ENCODE measurements around the gene CACNA1B. TPM values are rescaled to one million over a fixed set of nuclear protein-coding genes. Genes with fewer than 3 reads are reported as not detected.

Gene CACNA1B
- total and polyA plus RNA-seq, 2 donors (not counting 1 experiment from before 2014, with no cell fraction given), result 0.01 to 0.17 TPM

- H3K27ac ChIP-seq (ENCODE audit: insufficient read depth, low read length), result no peak overlapping the region
- H3K4me3 ChIP-seq (replicated peaks in 1 of 4; ENCODE audit: control extremely low read depth in 1 of 4, insufficient read depth in 1 of 4, low read depth in 3 of 4, low read length in 4 of 4), result no peak overlapping the region
- no peaks in the 10 kb centered on the region for H3K4me1 ChIP-seq (ENCODE audit: control insufficient read depth, extremely low read depth, insufficient read depth, low read length)
- no peaks in the 10 kb centered on the region for H3K9me3 ChIP-seq (ENCODE audit: control insufficient read depth, insufficient read depth, low read depth, low read length)
- H2AFZ ChIP-seq (ENCODE audit: low read length), result no peak overlapping the region
- no peak for DNase-seq (ENCODE audit: low read depth in 2 of 2)
- no peak overlapping the region for H3K4me2 ChIP-seq (ENCODE audit: extremely low read depth, insufficient read depth, low read length)
- H3K79me2 ChIP-seq (ENCODE audit: control insufficient read depth, insufficient read depth, low read length), result no peaks in the 10 kb centered on the region
- H3K36me3 ChIP-seq (ENCODE audit: control insufficient read depth, insufficient read depth, low read length), result no peaks in the 10 kb centered on the region
- no peak overlapping the region for H3K9ac ChIP-seq (ENCODE audit: insufficient read depth, low read length)
- no peaks in the 10 kb centered on the region for H4K20me1 ChIP-seq (ENCODE audit: control insufficient read depth, extremely low read depth, insufficient read depth, low read length)
- no peak for TF ChIP-seq EZH2 (IDR thresholded peaks at IDR 0.05; ENCODE audit: low read length, missing control alignments)
- TF ChIP-seq CTCF (conservative IDR thresholded peaks at IDR 0.05 in 1 of 2, IDR thresholded peaks at IDR 0.05 in 1 of 2; ENCODE audit: low read depth in 1 of 2, low read length in 2 of 2), result no peak
- no peaks in the 10 kb centered on the region for H3K27me3 ChIP-seq (ENCODE audit: control insufficient read depth, insufficient read depth, low read length)
Measured at GRCh38 chr9:137986268-137987099, 108.9 kb downstream of the CACNA1B start.

GRCh38 chr9:137987244-137988030 is 109.9 kb downstream of the CACNA1B start:
- Histone ChIP-seq H3K9ac (ENCODE audit: insufficient read depth, low read length) (no peak overlapping the region), H4K20me1 (ENCODE audit: control insufficient read depth, extremely low read depth, insufficient read depth, low read length) (no peaks in the 10 kb centered on the region), H3K4me2 (ENCODE audit: extremely low read depth, insufficient read depth, low read length) (no peak overlapping the region), H3K79me2 (ENCODE audit: control insufficient read depth, insufficient read depth, low read length) (no peaks in the 10 kb centered on the region), H3K27ac (ENCODE audit: insufficient read depth, low read length) (no peak overlapping the region), H3K9me3 (ENCODE audit: control insufficient read depth, insufficient read depth, low read depth, low read length) (no peaks in the 10 kb centered on the region), H2AFZ (ENCODE audit: low read length) (no peak overlapping the region), H3K36me3 (ENCODE audit: control insufficient read depth, insufficient read depth, low read length) (no peaks in the 10 kb centered on the region), H3K4me3 (replicated peaks in 1 of 4; ENCODE audit: control extremely low read depth in 1 of 4, insufficient read depth in 1 of 4, low read depth in 3 of 4, low read length in 4 of 4) (no peak overlapping the region), H3K27me3 (ENCODE audit: control insufficient read depth, insufficient read depth, low read length) (no peaks in the 10 kb centered on the region), H3K4me1 (ENCODE audit: control insufficient read depth, extremely low read depth, insufficient read depth, low read length) (no peaks in the 10 kb centered on the region)
- DNase-seq (ENCODE audit: low read depth in 2 of 2), result no peak
- no peak for TF ChIP-seq CTCF (conservative IDR thresholded peaks at IDR 0.05 in 1 of 2, IDR thresholded peaks at IDR 0.05 in 1 of 2; ENCODE audit: low read depth in 1 of 2, low read length in 2 of 2)

- no peaks in the 10 kb centered on the region for H4K20me1 ChIP-seq (ENCODE audit: control insufficient read depth, extremely low read depth, insufficient read depth, low read length)
- no peak overlapping the region for H3K27ac ChIP-seq (ENCODE audit: insufficient read depth, low read length)
- H3K9me3 ChIP-seq (ENCODE audit: control insufficient read depth, insufficient read depth, low read depth, low read length), result no peaks in the 10 kb centered on the region
- no peak for DNase-seq (ENCODE audit: low read depth in 2 of 2)
- no peak overlapping the region for H3K9ac ChIP-seq (ENCODE audit: insufficient read depth, low read length)
- H2AFZ ChIP-seq (ENCODE audit: low read length), result no peak overlapping the region
- H3K4me1 ChIP-seq (ENCODE audit: control insufficient read depth, extremely low read depth, insufficient read depth, low read length), result no peaks in the 10 kb centered on the region
- no peaks in the 10 kb centered on the region for H3K36me3 ChIP-seq (ENCODE audit: control insufficient read depth, insufficient read depth, low read length)
- TF ChIP-seq CTCF (conservative IDR thresholded peaks at IDR 0.05 in 1 of 2, IDR thresholded peaks at IDR 0.05 in 1 of 2; ENCODE audit: low read depth in 1 of 2, low read length in 2 of 2), result no peak
- TF ChIP-seq EZH2 (IDR thresholded peaks at IDR 0.05; ENCODE audit: low read length, missing control alignments), result no peak
- no peaks in the 10 kb centered on the region for H3K79me2 ChIP-seq (ENCODE audit: control insufficient read depth, insufficient read depth, low read length)
- H3K27me3 ChIP-seq (ENCODE audit: control insufficient read depth, insufficient read depth, low read length), result no peaks in the 10 kb centered on the region
- H3K4me2 ChIP-seq (ENCODE audit: extremely low read depth, insufficient read depth, low read length), result no peak overlapping the region
- H3K4me3 ChIP-seq (replicated peaks in 1 of 4; ENCODE audit: control extremely low read depth in 1 of 4, insufficient read depth in 1 of 4, low read depth in 3 of 4, low read length in 4 of 4), result no peak overlapping the region
Measured at GRCh38 chr9:137988051-137988450, 110.5 kb downstream of the CACNA1B start.

Data from fibroblast of lung (primary cell).